Activated T-cell treated with anti-CD3 and anti-CD28 coated beads, Interleukin-2, amount 50 U/mL, for 24 hours (primary cell): Measurements from ENCODE around the gene PPDPF.

Experiments
- DNase-seq: peaks from one replicate; pipeline ENCODE4 v3.0.0-alpha.2; 2020
- H3K27ac Mint-ChIP-seq: 2 replicates; pipeline ENCODE4 v1.8.0; 2020; ENCODE audit warnings: mild to moderate bottlenecking, mixed read lengths
- H3K27me3 Mint-ChIP-seq: 2 replicates; pipeline ENCODE4 v1.8.0; 2020; ENCODE audit warnings: mixed read lengths
- H3K36me3 Mint-ChIP-seq: 2 replicates; pipeline ENCODE4 v1.8.0; 2020; ENCODE audit warnings: low read depth, mixed read lengths
- H3K4me1 Mint-ChIP-seq: 2 replicates; pipeline ENCODE4 v1.8.0; 2020; ENCODE audit warnings: low read depth, mixed read lengths
- H3K4me3 Mint-ChIP-seq: 2 replicates; pipeline ENCODE4 v1.8.0; 2020; ENCODE audit warnings: mild to moderate bottlenecking, moderate library complexity, mixed read lengths
- H3K9me3 Mint-ChIP-seq: 2 replicates; pipeline ENCODE4 v1.8.0; 2020; ENCODE audit warnings: mixed read lengths

PPDPF gene

GRCh38 chr20:63560333-63560805, 39.8 kb downstream of the PPDPF start:
- H3K27ac Mint-ChIP-seq: no peak overlapping the region
- H3K4me3 Mint-ChIP-seq: no peak overlapping the region
- H3K9me3 Mint-ChIP-seq: no peaks in the 10 kb centered on the region
- peaks cover 3% of the 10 kb centered on the region for H3K4me1 Mint-ChIP-seq
- H3K27me3 Mint-ChIP-seq: no peaks in the 10 kb centered on the region
- peaks cover 16% of the 10 kb centered on the region for H3K36me3 Mint-ChIP-seq
- DNase-seq: no peak

- H3K4me1 Mint-ChIP-seq: peaks cover 3% of the 10 kb centered on the region
- no peaks in the 10 kb centered on the region for H3K9me3 Mint-ChIP-seq
- no peak for DNase-seq
Observed at GRCh38 chr20:63560856-63561609, 40.5 kb downstream of the PPDPF start.

GRCh38 chr20:63561624-63562396, 41.2 kb downstream of the PPDPF start:
- Mint-ChIP-seq H3K4me3 (no peak overlapping the region), H3K27me3 (no peaks in the 10 kb centered on the region), H3K27ac (no peak overlapping the region), H3K36me3 (peaks cover 20% of the 10 kb centered on the region), H3K4me1 (peaks cover 3% of the 10 kb centered on the region), H3K9me3 (no peaks in the 10 kb centered on the region)
- DNase-seq: no peak

More at GRCh38 chr20:63560856-63561609, 40.5 kb downstream of the PPDPF start:
- H3K27me3 Mint-ChIP-seq: no peaks in the 10 kb centered on the region
- peaks cover 19% of the 10 kb centered on the region for H3K36me3 Mint-ChIP-seq
- H3K27ac Mint-ChIP-seq: no peak overlapping the region
- H3K4me3 Mint-ChIP-seq: no peak overlapping the region

GRCh38 chr20:63562461-63563224, 42.1 kb downstream of the PPDPF start:
- DNase-seq: no peak
- H3K36me3 Mint-ChIP-seq: peaks cover 26% of the 10 kb centered on the region
- peaks cover 8% of the 10 kb centered on the region for H3K4me1 Mint-ChIP-seq
- no peak overlapping the region for H3K4me3 Mint-ChIP-seq
- no peaks in the 10 kb centered on the region for H3K9me3 Mint-ChIP-seq
- H3K27me3 Mint-ChIP-seq: no peaks in the 10 kb centered on the region
- H3K27ac Mint-ChIP-seq: no peak overlapping the region

- Mint-ChIP-seq H3K27ac (no peak overlapping the region), H3K4me3 (no peak overlapping the region), H3K9me3 (no peaks in the 10 kb centered on the region), H3K4me1 (peaks cover 16% of the 10 kb centered on the region), H3K27me3 (no peaks in the 10 kb centered on the region), H3K36me3 (peaks cover 26% of the 10 kb centered on the region)
- no peak for DNase-seq
Observed at GRCh38 chr20:63563225-63563935, 42.8 kb downstream of the PPDPF start.

- Mint-ChIP-seq H3K27me3 (peaks cover 3% of the 10 kb centered on the region), H3K4me3 (no peak overlapping the region), H3K4me1 (peaks cover 24% of the 10 kb centered on the region), H3K9me3 (no peaks in the 10 kb centered on the region), H3K36me3 (peaks cover 21% of the 10 kb centered on the region), H3K27ac (no peak overlapping the region)
- no peak for DNase-seq
Observed at GRCh38 chr20:63564036-63564810, 43.7 kb downstream of the PPDPF start.

- H3K27me3 Mint-ChIP-seq: peaks cover 3% of the 10 kb centered on the region
- H3K4me3 Mint-ChIP-seq: no peak overlapping the region
- H3K36me3 Mint-ChIP-seq: peaks cover 20% of the 10 kb centered on the region
- no peaks in the 10 kb centered on the region for H3K9me3 Mint-ChIP-seq
- peaks cover 28% of the 10 kb centered on the region for H3K4me1 Mint-ChIP-seq
- H3K27ac Mint-ChIP-seq: no peak overlapping the region
- no peak for DNase-seq
Observed at GRCh38 chr20:63565021-63565698, 44.6 kb downstream of the PPDPF start.

- peaks cover 3% of the 10 kb centered on the region for H3K27me3 Mint-ChIP-seq
- peaks cover 15% of the 10 kb centered on the region for H3K36me3 Mint-ChIP-seq
- no peak overlapping the region for H3K27ac Mint-ChIP-seq
- H3K9me3 Mint-ChIP-seq: no peaks in the 10 kb centered on the region
- no peak overlapping the region for H3K4me3 Mint-ChIP-seq
- DNase-seq: no peak
- peaks cover 25% of the 10 kb centered on the region for H3K4me1 Mint-ChIP-seq
Observed at GRCh38 chr20:63565699-63566335, 45.3 kb downstream of the PPDPF start.

- H3K36me3 Mint-ChIP-seq: peaks cover 12% of the 10 kb centered on the region
- peaks cover 25% of the 10 kb centered on the region for H3K4me1 Mint-ChIP-seq
- H3K27ac Mint-ChIP-seq: no peak overlapping the region
- no peak for DNase-seq
- peaks cover 3% of the 10 kb centered on the region for H3K27me3 Mint-ChIP-seq
- no peak overlapping the region for H3K4me3 Mint-ChIP-seq
- no peaks in the 10 kb centered on the region for H3K9me3 Mint-ChIP-seq
Observed at GRCh38 chr20:63566395-63567135, 46.0 kb downstream of the PPDPF start.

GRCh38 chr20:63567136-63567385, 46.5 kb downstream of the PPDPF start:
- no peak overlapping the region for H3K27ac Mint-ChIP-seq
- no peaks in the 10 kb centered on the region for H3K9me3 Mint-ChIP-seq
- peaks cover 12% of the 10 kb centered on the region for H3K36me3 Mint-ChIP-seq
- no peak overlapping the region for H3K4me3 Mint-ChIP-seq
- H3K4me1 Mint-ChIP-seq: peaks cover 25% of the 10 kb centered on the region
- H3K27me3 Mint-ChIP-seq: peaks cover 3% of the 10 kb centered on the region
- DNase-seq: no peak

GRCh38 chr20:63567386-63568169, 47.0 kb downstream of the PPDPF start:
- Mint-ChIP-seq H3K9me3 (no peaks in the 10 kb centered on the region), H3K4me1 (peaks cover 25% of the 10 kb centered on the region), H3K27me3 (peaks cover 3% of the 10 kb centered on the region), H3K4me3 (peak overlapping the region; percentile 44), H3K27ac (peak overlapping the region; percentile 61), H3K36me3 (peaks cover 12% of the 10 kb centered on the region)
- DNase-seq: peak; percentile 72
